Measurements from ENCODE around the gene DNTT.

Gene DNTT

DNA sequence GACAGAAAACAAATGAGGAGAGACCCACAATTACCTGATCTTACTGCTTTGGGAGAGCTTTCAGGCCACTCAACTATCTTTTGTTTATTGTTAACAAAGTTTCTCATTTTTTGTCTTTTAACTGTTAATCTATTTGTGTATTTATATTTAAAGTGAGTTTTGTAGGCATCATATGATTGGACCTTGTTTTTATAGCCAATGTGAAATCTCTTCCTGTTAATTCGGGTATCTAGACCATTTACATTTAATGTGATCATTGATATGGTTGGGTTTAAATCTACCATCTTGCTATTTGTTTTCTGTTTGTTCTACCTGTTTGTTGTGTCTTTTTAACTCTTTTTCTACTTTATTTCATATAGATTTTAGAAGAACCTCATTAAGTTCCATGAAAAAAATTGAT, 42.1 kb downstream of the DNTT start:
- DNase-seq: no peak

DNA sequence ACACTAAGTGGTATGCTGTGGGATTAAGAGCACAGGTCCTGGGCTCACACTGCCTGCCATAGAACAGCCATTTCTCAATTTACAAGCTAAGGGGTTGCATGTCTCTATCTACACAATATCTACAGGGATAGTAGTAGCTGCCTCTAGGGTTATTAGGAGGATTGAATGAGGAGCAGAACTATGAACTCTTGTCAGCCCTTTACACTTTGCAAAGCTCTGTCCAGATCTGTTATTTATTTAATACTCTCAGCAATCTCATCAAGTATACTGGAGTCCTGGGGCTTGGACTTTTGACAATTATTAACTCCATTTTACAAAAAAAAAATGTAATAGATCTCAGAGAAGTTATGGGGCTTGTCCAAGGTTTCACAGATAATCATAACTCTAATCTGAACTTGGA, 47.8 kb downstream of the DNTT start:
- no peak for DNase-seq

DNA sequence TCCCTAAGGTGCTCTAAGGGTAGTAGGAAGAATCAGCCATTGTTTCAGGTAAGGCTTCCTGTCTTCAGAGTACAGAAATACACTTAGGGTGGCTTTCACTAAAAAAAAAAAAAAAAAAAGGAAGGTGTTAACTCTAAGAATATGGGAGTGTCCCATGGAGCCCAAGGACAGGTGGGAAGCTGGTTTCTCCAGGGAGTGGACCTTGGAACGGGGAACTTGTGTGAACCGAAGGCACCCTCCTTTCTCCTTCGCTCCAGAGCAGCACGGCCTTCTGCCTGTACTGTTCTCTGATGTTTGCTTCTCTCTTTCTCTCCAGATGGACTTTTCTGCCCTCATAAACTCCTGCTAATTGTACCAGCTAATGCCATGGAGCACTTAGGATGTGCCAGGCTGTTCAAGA, 48.3 kb downstream of the DNTT start:
- DNase-seq: no peak

DNA sequence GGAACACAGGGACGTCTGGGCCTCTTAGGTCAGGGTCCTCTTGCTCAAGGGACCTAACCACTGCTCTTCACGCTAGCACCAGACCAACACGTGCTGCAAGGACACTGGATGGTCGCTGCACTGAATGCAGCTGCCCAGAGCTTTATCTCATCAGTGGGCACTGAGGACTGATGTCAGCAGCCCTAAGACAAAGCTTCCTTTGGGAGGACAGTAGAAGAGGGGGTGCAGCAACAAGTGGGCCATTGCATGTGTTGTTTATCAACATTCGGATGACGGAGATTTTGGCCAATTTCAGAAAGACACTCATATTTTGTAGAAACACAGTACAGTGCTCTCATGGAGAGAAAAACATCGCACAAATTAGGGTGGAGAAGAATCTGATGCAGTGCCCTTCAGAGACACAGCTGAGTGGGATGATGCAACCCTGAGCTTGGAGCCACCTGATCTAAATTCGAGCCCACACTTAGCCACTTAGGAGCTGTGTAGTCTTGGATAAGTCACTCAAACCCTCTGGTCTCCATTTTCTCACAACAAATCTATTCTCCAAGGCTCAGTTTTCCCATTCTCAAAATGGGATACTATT, 52.9 kb downstream of the DNTT start:
- DNase-seq: no peak

DNA sequence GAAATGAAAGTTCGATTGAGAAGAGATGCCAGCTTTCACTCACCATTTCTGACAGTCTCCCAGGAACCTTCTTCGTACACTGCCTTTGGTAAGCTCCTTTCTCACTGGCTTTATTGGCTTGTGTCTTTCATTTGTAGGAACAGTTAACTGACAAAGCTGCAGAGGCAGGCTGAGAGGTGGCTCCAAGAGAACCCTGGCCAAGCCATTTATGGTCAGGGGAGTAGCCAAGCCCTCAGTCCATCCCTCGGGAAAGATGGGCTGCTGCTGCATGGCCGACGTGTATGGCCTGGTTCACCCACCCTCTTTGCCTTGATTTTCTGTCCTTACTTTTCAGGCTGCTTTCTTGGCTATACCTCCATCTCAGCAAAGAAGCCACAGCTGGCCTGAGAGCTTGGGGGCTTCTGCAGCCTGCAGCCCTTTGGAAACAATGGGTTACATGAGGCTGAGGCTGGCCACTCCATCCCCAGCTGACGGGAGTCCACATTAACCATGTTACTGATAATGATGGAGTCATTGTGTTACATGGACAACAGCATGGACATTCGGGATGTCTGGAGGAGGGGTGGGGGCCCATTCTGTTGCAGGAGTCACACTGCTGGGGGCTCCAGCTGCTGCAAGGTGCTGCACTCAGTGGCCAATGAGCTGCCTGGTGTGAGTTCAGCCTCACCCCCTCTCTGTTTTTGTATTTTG, 54.8 kb downstream of the DNTT start, which contains the start of gene OPALIN:
OPALIN (minus strand) TSS at position 152 of the 690 bp plus-strand sequence; CDS start at position 46, 106 bp downstream.
- DNase-seq: no peak

DNA sequence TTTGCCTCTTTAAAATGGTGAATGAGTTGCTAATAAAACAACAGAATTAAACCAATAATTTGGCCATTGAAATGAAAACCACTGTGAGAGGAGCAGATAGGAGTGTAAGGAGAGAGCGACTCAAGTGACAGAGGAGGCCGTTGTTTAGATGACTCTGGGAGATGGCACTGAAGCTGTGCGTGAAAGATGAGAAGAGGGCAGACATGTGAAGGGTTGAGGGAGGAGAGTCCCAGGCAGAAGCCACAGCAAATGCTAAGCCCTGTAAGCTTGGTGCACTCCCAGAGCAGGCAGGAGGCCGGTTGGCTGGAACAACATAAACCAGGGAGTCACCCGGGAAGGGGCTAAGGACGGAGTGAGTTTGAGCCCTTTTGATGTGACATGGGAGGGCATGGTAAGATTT, 55.4 kb downstream of the DNTT start:
- DNase-seq: no peak

DNA sequence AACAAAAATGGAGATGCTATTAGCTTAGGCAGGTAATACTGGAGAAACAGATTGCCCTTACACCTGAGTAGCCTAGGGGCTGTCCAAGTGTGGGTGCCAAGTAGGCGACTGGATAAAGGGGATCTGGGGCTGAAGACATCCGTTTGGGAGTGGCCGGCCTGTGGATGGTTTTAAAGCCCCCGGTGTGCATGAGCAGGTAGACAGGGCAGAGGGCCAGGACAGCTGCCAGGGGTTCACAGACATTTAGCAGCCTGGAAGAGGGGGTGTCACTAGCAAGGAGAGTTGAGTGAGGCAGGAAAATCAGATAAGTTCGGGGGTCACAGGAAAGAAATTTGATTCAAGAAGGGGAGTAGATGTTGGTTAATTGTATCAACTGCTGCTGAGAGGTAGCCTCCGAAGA, 56.1 kb downstream of the DNTT start:
- no peak for DNase-seq

DNA sequence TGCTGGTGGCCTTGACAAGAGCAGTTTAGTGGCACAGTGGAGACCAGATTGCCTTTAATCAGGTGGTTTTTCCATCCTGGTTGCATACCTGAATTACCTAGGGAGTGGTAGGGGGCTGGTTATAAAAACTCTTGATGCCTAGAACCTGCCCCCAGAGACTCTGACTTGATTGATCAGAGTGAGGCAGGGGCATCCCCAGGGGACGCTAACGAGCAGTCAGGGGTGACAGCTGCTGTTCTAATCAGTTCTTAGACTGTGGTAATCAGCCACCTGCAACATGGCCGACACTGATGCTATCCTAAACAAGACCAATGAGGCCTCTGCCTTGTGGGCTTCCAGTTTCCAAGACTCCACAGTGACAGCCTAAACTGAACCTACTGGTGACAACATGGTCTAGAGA, 56.5 kb downstream of the DNTT start:
- DNase-seq: no peak

DNA sequence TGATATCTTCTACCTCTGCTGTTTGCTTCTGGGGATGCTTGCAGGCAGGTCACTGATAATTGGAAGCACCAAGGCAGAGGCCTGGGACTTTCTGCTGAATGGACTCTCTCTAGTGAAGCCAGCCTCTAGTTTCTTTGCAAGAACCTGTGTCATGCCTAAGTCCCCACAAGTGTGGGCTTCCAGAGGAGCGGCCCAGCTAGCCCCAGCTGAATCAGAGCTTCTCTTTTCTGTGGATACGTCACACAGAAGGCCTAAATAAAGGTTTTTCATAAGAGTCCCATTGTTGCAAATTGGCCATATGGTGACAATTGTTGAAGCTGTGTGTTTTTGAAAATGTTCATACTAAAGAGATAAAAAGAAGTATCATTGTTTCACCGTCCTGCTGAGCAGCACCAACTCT, 61.3 kb downstream of the DNTT start:
- DNase-seq: no peak

DNA sequence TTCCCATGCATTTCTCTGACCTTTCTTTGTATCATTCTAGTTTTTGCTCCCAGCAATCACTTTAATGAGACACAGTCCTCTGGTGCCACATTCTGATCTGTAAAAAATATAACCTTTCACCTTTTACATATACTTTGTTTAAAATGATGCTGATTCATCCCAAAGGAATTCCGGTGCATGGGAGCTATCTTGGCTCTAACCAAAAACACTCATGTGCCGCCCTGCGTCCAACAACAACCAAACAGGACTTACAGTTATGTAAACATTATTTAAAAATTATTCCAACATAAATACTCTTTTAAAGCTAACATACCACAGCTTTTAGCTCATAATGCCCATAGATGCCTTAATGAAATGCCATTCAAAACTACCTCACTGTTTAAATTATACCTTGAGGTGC, 62.3 kb downstream of the DNTT start:
- DNase-seq: no peak

DNA sequence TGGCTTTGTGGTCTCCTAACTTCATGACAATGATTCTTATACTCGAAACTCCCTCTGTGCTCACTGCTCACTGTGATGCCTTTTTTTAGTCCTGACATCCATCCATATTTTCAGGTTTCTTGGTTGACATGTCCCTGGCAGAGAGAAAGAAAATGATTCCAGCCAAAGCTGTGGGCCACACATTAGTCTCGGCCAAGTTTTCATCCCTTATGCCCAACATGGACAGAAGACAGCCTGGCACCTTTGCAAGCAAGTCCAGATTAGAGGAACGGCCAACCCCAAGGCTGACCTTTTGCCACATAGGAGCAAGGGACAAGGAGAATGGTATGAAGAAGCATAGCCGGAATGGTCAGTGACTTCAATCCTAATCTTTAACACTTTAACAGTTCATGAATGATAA, 63.2 kb downstream of the DNTT start:
- DNase-seq: no peak

DNA sequence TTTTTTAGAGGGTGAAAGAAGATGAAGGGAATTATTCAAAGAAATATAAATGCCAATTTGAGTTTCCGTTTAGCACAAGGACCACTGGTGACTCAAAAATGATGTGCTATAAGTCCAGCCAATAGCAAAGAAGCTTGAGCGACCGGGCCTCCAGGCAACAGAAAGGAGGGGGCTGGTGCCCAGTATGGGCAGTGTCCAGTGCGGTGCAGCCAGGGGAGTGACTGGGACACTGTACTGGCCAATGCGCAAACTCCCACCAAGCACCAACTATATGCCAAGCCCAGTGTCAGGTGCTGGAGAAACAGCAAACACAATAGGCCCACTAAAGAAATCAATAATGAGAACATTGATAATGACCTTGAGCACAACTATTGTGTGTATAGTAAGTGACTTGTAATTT, 64.7 kb downstream of the DNTT start:
- DNase-seq: no peak

DNA sequence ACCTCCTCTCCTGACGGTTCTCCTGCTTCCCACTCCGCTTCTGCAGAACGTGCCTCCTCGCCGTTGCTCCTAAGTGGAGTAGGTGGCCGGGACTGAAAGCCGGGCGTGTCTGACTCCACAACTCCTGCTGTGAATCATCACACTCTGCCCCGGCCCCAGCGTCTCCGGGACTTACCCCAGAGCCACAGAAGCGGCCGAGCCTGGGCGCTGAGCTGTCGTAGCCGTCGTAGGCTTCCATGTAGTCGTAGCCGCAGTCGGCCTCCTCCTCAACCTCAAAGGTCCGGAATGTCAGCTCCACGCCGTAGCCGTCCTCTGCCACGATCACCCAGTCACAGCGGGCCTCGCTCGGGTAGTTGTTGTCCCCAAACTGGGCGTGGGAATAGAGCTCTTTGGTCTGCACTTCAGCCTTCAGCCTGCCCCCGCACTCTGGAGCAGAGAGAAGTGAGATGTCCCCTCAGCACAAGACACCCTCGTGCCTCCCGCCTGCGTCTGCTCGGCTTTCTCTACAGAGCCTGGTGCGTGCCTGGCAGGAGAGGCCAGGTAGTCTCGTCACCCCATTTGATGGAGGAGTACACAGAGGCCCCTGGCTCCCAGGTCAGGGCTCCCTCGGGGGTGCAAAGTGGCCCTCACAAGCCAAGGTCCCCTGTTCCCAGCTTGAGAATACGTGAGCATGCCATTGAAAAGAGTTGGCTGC, 65.8 kb downstream of the DNTT start:
- DNase-seq: no peak

DNA sequence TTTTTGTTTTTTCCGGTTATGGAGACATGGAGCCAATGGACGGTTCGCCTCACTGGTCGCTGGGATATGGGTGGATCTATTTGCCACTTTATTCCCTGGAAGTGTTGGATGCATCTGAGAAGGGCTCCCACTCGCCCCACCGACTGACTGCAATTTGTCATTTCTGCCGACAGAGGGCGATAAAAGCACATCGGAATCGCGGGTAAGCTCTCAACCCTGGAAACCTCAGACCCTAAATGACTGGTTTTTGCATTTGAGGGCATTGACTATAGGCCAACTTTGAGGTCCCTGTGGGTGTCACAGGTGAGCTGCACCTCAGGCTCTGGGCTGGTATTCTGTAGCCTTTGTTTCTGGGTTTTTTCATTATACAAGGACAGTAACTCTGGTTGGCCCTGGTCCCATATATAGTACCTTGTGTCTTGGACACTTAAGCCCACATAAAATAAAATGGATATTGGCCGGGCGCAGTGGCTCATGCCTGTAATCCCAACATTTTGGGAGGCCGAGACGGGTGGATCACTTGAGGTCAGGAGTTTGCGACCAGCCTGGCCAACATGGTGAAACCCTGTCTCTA, 66.4 kb downstream of the DNTT start:
- peak; percentile 62 for DNase-seq

DNA sequence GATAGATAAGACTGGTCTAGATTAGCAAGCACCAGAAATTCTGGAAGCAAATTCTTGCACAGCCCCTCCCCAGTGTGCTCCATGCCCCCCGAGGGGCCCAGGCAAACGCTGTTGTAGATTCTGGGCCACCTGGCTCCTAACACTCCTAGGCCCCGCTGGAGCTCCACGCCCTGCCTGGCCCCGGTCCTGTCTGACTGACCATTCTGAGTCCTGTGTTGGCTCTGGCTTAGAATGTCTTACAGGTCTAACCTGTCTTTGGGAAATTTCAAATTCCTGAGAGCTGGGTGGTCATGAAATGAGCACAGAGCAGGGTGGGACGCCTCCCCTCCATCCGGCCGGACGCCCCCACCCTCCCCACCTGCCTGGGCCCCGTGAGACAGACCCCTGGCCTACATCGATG, 67.1 kb downstream of the DNTT start:
- no peak for DNase-seq

DNA sequence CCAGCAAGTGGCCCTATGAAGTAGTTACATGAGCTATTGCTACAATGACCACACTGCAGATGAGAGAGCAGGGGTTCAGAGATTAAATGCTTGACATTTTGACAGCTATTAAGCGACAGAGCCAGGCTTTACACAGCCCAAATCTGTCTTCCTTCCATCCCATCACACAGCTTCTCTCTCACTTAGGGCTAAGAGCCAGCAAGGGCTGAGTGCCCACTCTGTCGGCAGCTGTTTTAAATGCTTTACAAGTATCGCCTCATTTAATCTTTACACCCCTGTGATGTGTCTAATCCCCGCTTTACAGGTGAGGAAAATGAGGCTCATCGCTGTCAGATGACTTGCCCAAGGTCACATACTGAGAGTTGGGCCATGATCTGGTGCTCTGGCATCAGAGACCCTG, 69.8 kb downstream of the DNTT start:
- DNase-seq: no peak

DNA sequence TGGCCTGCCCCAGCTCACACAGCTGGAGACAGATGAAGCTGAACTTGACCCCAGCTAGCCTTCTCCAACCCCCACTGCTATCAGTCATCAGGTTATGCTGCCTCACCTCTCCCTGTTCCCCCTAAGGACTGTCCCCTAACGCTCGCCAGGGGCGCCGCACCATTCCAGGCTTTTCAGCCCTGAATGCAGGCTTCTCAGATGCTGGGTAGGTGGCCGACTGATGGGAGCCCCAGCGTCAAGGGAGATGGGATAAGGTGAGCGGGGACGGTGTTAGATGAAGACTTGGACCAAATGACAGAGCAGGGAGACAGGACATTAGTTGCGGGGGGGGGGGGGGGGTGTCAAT, 70.4 kb downstream of the DNTT start:
- no peak for DNase-seq

DNA sequence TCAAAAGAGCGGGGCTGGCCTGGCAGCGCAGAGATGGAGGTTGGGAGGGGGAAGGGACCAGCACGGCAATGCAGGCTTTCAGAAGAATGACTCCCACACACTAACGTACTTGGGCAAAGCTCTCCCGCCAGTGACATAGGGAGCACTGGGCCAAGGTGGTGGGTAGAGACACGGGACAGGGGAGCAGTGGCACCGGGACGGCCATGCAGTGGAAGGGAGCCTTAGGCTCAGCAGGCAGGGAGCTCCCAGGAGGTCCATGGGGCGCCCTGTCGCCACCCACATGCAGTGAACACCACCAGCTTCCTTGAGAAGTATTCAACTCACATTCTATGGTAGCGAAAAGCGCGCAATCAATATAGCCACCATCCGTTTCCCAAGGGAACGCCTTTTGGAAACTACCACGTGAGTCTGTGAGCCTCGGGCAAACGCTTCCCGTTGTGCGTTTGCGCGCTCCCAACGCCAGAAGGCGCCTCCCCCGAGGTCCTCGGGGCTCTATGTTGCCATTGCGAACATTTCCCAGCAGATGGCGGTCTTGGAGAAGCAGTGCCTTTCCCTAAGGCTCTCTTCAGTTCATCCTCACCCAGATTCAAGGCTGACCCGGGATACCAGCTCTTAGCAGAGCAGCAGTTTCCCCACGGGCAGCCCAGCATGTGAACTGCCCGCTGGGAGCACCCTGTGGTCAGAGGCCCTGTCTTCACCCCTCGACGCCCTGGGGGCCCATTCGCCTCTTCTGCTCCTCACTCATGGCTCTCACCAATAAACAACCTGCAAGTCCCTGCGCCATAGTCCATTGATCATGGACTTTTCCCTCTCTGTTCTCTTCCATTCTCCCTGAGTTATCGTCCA, 71.0 kb downstream of the DNTT start:
- DNase-seq: peak; percentile 85

DNA sequence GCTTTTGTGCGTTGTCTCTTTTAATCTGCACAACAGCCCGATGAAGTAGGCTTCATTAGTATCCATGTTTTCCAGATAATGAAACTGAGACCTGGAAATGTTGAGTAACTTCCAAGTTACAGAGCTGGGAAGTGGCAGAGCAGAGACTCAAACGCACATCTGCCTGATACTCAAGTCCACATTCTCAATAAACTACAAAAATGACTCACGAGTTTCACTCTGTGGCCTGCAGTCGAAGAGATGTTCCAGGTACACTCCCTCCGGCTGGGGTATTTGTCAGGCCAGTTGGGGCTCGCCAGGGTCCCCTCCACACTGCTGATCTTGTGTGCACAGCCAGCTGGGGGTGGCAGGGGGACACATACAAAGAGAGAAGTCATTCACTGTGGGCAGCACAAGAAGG, 72.2 kb downstream of the DNTT start:
- DNase-seq: peak; percentile 19

DNA sequence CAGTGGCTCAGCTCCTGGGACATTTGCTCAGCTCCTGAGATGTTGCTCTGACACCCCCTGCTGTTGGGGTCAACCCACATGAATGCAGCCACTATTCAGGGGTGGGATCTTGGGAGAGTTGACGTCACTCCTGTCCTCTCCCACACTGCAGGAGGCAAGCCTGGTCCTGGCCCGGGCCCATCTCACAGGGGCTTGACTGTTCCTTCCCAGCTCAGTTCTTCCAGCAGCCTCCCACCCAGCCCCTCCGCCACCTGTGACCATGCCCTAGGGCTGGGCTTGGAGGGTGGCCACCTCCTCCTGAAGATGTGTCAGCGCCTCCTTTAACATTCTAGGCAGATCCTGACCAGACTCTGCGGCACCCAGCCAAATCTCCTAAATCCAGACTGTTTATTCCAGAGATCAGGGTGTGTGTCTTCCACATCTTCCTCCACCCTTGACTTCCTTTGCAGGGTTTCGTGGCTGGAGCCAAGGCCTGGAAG, 73.6 kb downstream of the DNTT start:
- no peak for DNase-seq

DNA sequence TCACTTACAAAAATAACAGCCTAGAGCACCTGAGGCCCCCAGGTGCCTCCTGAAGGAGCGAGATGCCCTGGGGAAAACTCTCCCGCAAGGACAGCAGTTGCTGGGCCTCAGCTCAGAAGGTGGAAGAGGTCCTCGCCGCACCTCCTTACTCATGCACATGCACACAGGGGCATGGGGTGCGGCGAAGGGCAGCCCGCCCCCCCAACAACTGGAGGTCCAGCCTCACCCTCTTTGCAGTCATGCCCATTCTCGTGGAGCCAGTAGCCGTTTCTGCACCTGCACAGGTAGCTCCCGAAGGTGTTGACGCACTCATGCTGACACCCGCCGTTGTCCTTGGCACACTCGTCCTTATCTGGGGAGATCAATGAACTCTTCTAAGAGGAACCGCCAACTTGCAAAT, 74.5 kb downstream of the DNTT start:
- no peak for DNase-seq

DNA sequence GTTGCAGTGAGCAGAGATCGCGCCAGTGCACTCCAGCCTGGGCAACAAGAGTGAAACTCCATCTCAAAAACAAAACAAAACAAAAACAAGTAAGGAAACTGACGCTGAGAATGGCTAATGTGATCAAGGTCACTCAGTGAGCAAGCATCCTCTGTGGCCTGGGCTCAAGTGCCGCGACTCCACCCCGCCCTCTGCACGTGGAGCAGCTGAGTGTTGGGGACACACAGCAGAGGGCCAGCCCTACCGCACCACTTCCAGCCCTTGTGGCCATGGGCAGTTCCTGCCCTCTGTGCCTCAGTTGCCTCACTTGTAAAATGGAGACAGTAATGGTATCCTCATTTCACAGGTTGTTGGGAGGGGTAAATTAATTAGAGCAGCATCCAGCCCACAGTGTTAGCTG, 75.5 kb downstream of the DNTT start:
- DNase-seq: no peak

DNA sequence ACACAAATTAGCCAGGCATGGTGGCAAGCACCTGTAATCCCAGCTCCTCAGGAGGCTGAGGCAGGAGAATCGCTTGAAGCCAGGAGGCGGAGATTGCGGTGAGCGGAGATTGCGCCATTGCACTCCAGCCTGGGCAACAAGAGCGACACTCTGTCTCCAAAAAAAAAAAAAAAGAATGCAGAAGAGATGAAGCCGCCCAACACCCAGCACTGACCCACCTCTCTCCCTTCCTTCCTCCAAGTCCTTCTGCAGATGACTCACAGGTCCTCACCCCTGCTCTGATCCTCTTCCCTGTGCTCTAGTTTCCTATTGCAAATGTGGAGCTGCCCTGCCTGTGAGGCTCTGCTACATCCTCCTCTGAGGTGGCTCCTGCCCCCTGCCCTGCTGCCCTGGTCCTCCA, 76.6 kb downstream of the DNTT start:
- DNase-seq: no peak
